Activated CD8-positive, alpha-beta T cell treated with anti-CD3 and anti-CD28 coated beads for 36 hours (primary cell): ENCODE measurements around the gene PDIA5. TPM values are rescaled to one million over a fixed set of nuclear protein-coding genes. Genes with fewer than 3 reads are reported as not detected.

ENCODE experiments used
- ATAC-seq: fragments of 200-7000 bp; cut with Tn5 transposase; one replicate; pipeline ENCODE4 v1.10.0; 2021; ENCODE audit warnings: mild to moderate bottlenecking, moderate library complexity
- CTCF ChIA-PET: fragments of 350-600 bp; sonication (Branson Sonifier 250); formaldehyde crosslinking; loops from one replicate; lab custom pipeline; 2021; ENCODE audit warnings: antibody characterized with exemption; lab: Charles Lee
- POLR2A ChIA-PET: fragments of 350-600 bp; sonication (Branson Sonifier 250); formaldehyde crosslinking; loops from one replicate; lab custom pipeline; 2021; ENCODE audit warnings: antibody characterized with exemption; lab: Charles Lee
- DNase-seq: peaks from one replicate; pipeline ENCODE4 v3.0.0-alpha.2; 2020
- H3K27ac Mint-ChIP-seq: one replicate; pipeline ENCODE4 v1.8.0; 2021; ENCODE audit warnings: mild to moderate bottlenecking, mixed read lengths
- H3K27me3 Mint-ChIP-seq: one replicate; pipeline ENCODE4 v1.8.0; 2021; ENCODE audit warnings: mixed read lengths
- H3K36me3 Mint-ChIP-seq: one replicate; pipeline ENCODE4 v1.8.0; 2021; ENCODE audit warnings: low read depth, mixed read lengths
- H3K4me1 Mint-ChIP-seq: one replicate; pipeline ENCODE4 v1.8.0; 2021; ENCODE audit warnings: low read depth, mixed read lengths
- H3K4me3 Mint-ChIP-seq: one replicate; pipeline ENCODE4 v1.8.0; 2021; ENCODE audit warnings: mild to moderate bottlenecking, moderate library complexity, mixed read lengths
- H3K9me3 Mint-ChIP-seq: one replicate; pipeline ENCODE4 v1.8.0; 2021; ENCODE audit warnings: mixed read lengths
- CTCF ChIP-seq: fragments of 200-600 bp; IDR thresholded peaks from one replicate; pipeline ENCODE4 v1.8.0; 2022; ENCODE audit warnings: antibody characterized with exemption, mild to moderate bottlenecking
- intact Hi-C: fragments of 100-400 bp; cut with micrococcal nuclease; formaldehyde crosslinking; loops from one replicate; pipeline ENCODE4 v1.10.0; 2022
- total RNA-seq, 2 experiments: library from RNA; stranded (reverse); gene quantifications; one replicate each; pipeline ENCODE4 v1.2.3, GENCODE V29; 2021

The PDIA5 gene
- total RNA-seq, 2 experiments from 2014 or later: 17.9 to 19.0 TPM

GRCh38 chr3:123071581-123071980, 4.8 kb downstream of the PDIA5 start:
- no peak overlapping the region for H3K4me3 Mint-ChIP-seq
- H3K36me3 Mint-ChIP-seq: peaks cover 8% of the 10 kb centered on the region
- no peak overlapping the region for H3K27ac Mint-ChIP-seq
- ATAC-seq (no peak), DNase-seq (no peak)
- POLR2A ChIA-PET: no interaction called here
- CTCF ChIA-PET: interaction anchor here (0.7 to 0.9 kb wide), 2 partner anchors 8 to 129 kb away, joined by 3 read pairs; no protein-coding TSS in a partner anchor
- no peak for TF ChIP-seq CTCF
- no peaks in the 10 kb centered on the region for H3K9me3 Mint-ChIP-seq
- intact Hi-C loops: no loop called here
- no peaks in the 10 kb centered on the region for H3K27me3 Mint-ChIP-seq
- peaks cover 33% of the 10 kb centered on the region for H3K4me1 Mint-ChIP-seq

GRCh38 chr3:123072152-123072551, 5.3 kb downstream of the PDIA5 start:
- Mint-ChIP-seq H3K27me3 (no peaks in the 10 kb centered on the region), H3K4me3 (no peak overlapping the region), H3K36me3 (peaks cover 8% of the 10 kb centered on the region), H3K9me3 (no peaks in the 10 kb centered on the region), H3K27ac (no peak overlapping the region), H3K4me1 (peaks cover 34% of the 10 kb centered on the region)
- intact Hi-C loops: no loop called here
- no peak for TF ChIP-seq CTCF
- DNase-seq: no peak
- ChIA-PET CTCF (no interaction called here), POLR2A (no interaction called here)
- ATAC-seq: no peak

- Mint-ChIP-seq H3K27ac (no peak overlapping the region), H3K9me3 (no peaks in the 10 kb centered on the region), H3K4me3 (no peak overlapping the region), H3K4me1 (peaks cover 34% of the 10 kb centered on the region), H3K36me3 (peaks cover 8% of the 10 kb centered on the region), H3K27me3 (no peaks in the 10 kb centered on the region)
- no peak for TF ChIP-seq CTCF
- ATAC-seq (peak; percentile 9), DNase-seq (no peak)
- ChIA-PET CTCF (no interaction called here), POLR2A (no interaction called here)
- intact Hi-C loops: no loop called here
These were observed 5.7 kb downstream of the PDIA5 start for GRCh38 chr3:123072564-123072963.

- peaks cover 26% of the 10 kb centered on the region for H3K4me1 Mint-ChIP-seq
- H3K27me3 Mint-ChIP-seq: no peaks in the 10 kb centered on the region
- no peaks in the 10 kb centered on the region for H3K9me3 Mint-ChIP-seq
- intact Hi-C loops: no loop called here
- no peak for DNase-seq
- no peak overlapping the region for H3K27ac Mint-ChIP-seq
- peaks cover 2% of the 10 kb centered on the region for H3K36me3 Mint-ChIP-seq
- ChIA-PET CTCF (no interaction called here), POLR2A (no interaction called here)
- no peak for ATAC-seq
- no peak for TF ChIP-seq CTCF
- H3K4me3 Mint-ChIP-seq: no peak overlapping the region
These were observed 8.5 kb downstream of the PDIA5 start for GRCh38 chr3:123075359-123075758.

- ChIA-PET POLR2A (interaction anchor here (1.7 kb wide), 1 partner anchor 9 kb away, joined by 8 read pairs; the partner anchor contains the start of gene PDIA5), CTCF (interaction anchor here (1.8 kb wide), 1 partner anchor 9 kb away, joined by 5 read pairs; no protein-coding TSS in a partner anchor)
- peaks cover 26% of the 10 kb centered on the region for H3K4me1 Mint-ChIP-seq
- H3K36me3 Mint-ChIP-seq: peaks cover 6% of the 10 kb centered on the region
- no peak overlapping the region for H3K4me3 Mint-ChIP-seq
- ATAC-seq (no peak), DNase-seq (no peak)
- intact Hi-C loops: no loop called here
- no peaks in the 10 kb centered on the region for H3K9me3 Mint-ChIP-seq
- no peak for TF ChIP-seq CTCF
- H3K27me3 Mint-ChIP-seq: no peaks in the 10 kb centered on the region
- no peak overlapping the region for H3K27ac Mint-ChIP-seq
These were observed 9.3 kb downstream of the PDIA5 start for GRCh38 chr3:123076112-123076495.
